Psoas muscle (tissue), 8 donors: Measurements from ENCODE around the gene TAF10. TPM values are rescaled to one million over a fixed set of nuclear protein-coding genes. Genes with fewer than 3 reads are reported as not detected.

ENCODE experiments used
- ATAC-seq, 4 donors: fragments of 200-7000 bp; cut with Tn5 transposase; one replicate each; pipeline ENCODE4 v1.9.1; 2020; ENCODE audit warnings: moderate library complexity in 3 of 4, mild to moderate bottlenecking in 2 of 4
- DNase-seq, 2 donors: peaks; one replicate each; pipeline ENCODE4 v3.0.0-alpha.2; 2020
- H3K27ac ChIP-seq: fragments of 200-600 bp; one replicate; pipeline ENCODE4 v1.8.0; 2022
- H3K27me3 ChIP-seq, 3 donors: fragments of 200-600 bp in 1 of 3; one replicate each; pipeline versions ENCODE4 v1.6.1 to v1.8.0; 2013 to 2022; ENCODE audit warnings: low read length in 2 of 3, mild to moderate bottlenecking in 2 of 3, moderate library complexity in 1 of 3; ENCODE audit not compliant: insufficient read depth in 3 of 3
- H3K36me3 ChIP-seq, 2 donors: fragments of 200-600 bp in 1 of 2; one replicate each; pipeline versions ENCODE4 v1.6.1 to v1.8.0; 2013 to 2022; ENCODE audit warnings: low read depth in 1 of 2, mild to moderate bottlenecking in 1 of 2, moderate library complexity in 1 of 2; ENCODE audit not compliant: insufficient read depth in 1 of 2
- H3K4me1 ChIP-seq: fragments of 200-600 bp; one replicate; pipeline ENCODE4 v1.8.0; 2022
- H3K4me3 ChIP-seq: fragments of 200-600 bp; one replicate; pipeline ENCODE4 v1.8.0; 2022; ENCODE audit warnings: mild to moderate bottlenecking
- H3K9me3 ChIP-seq: fragments of 200-600 bp; one replicate; pipeline ENCODE4 v1.8.0; 2022
- WGBS, 3 donors: extraction: QIAGEN DNeasy Blood & Tissue Kit; methylation state at CpG; one replicate each; pipeline versions ENCODE4 v1.1.6 to v1.1.7; 2013; 5-methylcytosine and 5-hydroxymethylcytosine counted together
- intact Hi-C, 2 donors: fragments of 100-400 bp; cut with DNase I; formaldehyde crosslinking; loops; one replicate each; pipeline versions ENCODE4 v1.11.0 to v1.14.2; 2022
- polyA plus RNA-seq, 3 donors: library from polyadenylated mRNA; stranded (reverse); fragments of 200-250 nt; gene quantifications; one replicate each; pipeline ENCODE4 v1.2.3, GENCODE V29; 2013
- total RNA-seq, 4 donors: library from RNA; stranded (reverse); fragmentation: NEBNext Ultra II Directional in 2 of 4; extraction: Animal tissue kit (Norgen Biotek cat#: 25700) in 2 of 4; gene quantifications; one replicate each; pipeline versions ENCODE4 v1.2.1 to v1.2.4, GENCODE V29; 2021 to 2023
- TF ChIP-seq, protein P1 (sequence below): fragments of 200-600 bp; IDR thresholded peaks from one replicate; pipeline ENCODE4 v1.8.0; 2022; ENCODE audit warnings: antibody characterized with exemption
- donor health status: healthy with polysubstance abuse.
- donor health status: DM: no; HTN: no; CAD: no; lungs with moderate emphysema.
- donor health status: Bipolar disorder and iron deficiency.
- donor health status: healthy.
- donor health status: DM: yes; HTN: yes; CAD: no.
- donor health status: DM: no; HTN: no; CAD: no.
- donor health status: DM: no; HTN: no; CAD: no.
- donor health status: DM: yes; HTN: yes; CAD: no.

Gene TAF10
- total and polyA plus RNA-seq, 7 donors, result 67.0 to 119 (median 80.3) TPM

DNA sequence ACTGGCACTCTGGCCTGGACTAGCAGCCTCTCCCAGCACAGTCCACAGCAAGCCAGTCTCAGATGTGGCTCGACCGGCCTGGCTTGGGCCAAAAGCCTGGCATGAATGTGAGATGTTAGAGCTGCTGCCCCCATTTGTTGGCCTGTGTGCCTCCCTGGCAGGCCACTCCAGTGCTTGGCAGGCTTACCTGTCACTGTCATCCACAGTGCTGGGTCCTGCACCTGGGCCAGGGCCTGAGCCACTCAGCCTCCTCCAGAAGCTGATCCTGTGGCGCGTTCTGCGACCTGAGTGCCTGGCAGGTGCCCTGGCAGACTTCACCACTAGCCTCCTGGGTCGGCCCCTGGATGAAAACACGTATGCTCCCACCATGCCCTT lies 44.7 kb downstream of the TAF10 start:
- TF ChIP-seq, protein P1, sequence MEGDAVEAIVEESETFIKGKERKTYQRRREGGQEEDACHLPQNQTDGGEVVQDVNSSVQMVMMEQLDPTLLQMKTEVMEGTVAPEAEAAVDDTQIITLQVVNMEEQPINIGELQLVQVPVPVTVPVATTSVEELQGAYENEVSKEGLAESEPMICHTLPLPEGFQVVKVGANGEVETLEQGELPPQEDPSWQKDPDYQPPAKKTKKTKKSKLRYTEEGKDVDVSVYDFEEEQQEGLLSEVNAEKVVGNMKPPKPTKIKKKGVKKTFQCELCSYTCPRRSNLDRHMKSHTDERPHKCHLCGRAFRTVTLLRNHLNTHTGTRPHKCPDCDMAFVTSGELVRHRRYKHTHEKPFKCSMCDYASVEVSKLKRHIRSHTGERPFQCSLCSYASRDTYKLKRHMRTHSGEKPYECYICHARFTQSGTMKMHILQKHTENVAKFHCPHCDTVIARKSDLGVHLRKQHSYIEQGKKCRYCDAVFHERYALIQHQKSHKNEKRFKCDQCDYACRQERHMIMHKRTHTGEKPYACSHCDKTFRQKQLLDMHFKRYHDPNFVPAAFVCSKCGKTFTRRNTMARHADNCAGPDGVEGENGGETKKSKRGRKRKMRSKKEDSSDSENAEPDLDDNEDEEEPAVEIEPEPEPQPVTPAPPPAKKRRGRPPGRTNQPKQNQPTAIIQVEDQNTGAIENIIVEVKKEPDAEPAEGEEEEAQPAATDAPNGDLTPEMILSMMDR, result no peak
- peak overlapping the region; percentile 79 for H3K27ac ChIP-seq
- ATAC-seq, result peak in 2 of 4 donors; percentile 13 to 33

DNA sequence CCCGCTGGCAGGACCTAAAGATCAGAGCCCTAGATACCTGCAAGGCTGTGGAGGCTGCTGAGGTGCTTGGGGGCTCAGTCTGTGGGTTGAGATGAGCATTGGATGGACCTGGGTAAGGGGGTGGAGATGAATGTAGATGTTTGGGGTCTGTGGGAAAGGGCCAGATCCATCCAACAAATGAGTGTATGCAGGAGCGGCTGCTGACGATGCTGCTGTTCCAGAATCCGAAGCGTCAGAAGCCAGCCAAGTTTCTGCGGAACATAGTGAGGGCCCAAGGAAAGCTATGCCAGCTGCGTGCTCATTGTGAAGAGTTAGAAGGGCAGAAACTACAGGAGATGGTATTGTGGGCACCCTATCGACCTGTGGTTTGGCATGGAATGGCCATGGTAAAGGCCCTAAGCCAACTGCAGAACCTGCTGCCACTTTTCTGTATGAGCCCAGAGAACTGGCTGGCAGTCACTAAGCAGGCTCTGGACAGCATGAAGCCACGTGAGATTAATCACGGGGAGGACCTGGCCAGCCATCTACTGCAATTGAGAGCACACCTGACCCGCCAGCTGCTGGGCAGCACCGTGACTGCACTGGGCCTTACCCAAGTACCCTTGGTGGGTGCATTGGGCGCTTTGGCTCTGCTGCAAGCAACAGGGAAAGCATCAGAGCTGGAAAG lies 45.2 kb downstream of the TAF10 start:
- no peaks in the 10 kb centered on the region for H3K9me3 ChIP-seq
- peaks cover 0 to 21% of the 10 kb centered on the region in 2 donors for H3K36me3 ChIP-seq
- H3K27ac ChIP-seq, result peak overlapping the region; percentile 79
- TF ChIP-seq, protein P1, result no peak
- H3K4me1 ChIP-seq, result peaks cover 21% of the 10 kb centered on the region
- H3K4me3 ChIP-seq, result no peak overlapping the region
- 51 to 65% (median 53%) methylated on average over 13 of the region's 13 CpGs for WGBS, 3 donors
- peak; percentile 62 to 73 (median 66) for ATAC-seq
- no peaks in the 10 kb centered on the region for H3K27me3 ChIP-seq
- DNase-seq, result peak; percentile 46 to 70
- intact Hi-C loops, result no loop called here

More for the DNA sequence above, 44.7 kb downstream of the TAF10 start:
- WGBS, 3 donors, result 39 to 46% (median 39%) methylated on average over 7 of the region's 7 CpGs
- DNase-seq, result no peak
- no peaks in the 10 kb centered on the region for H3K9me3 ChIP-seq
- H3K4me1 ChIP-seq, result peaks cover 21% of the 10 kb centered on the region
- peaks cover 0 to 21% of the 10 kb centered on the region in 2 donors for H3K36me3 ChIP-seq
- intact Hi-C loops, result no loop called here
- H3K27me3 ChIP-seq, result no peaks in the 10 kb centered on the region
- H3K4me3 ChIP-seq, result no peak overlapping the region

DNA sequence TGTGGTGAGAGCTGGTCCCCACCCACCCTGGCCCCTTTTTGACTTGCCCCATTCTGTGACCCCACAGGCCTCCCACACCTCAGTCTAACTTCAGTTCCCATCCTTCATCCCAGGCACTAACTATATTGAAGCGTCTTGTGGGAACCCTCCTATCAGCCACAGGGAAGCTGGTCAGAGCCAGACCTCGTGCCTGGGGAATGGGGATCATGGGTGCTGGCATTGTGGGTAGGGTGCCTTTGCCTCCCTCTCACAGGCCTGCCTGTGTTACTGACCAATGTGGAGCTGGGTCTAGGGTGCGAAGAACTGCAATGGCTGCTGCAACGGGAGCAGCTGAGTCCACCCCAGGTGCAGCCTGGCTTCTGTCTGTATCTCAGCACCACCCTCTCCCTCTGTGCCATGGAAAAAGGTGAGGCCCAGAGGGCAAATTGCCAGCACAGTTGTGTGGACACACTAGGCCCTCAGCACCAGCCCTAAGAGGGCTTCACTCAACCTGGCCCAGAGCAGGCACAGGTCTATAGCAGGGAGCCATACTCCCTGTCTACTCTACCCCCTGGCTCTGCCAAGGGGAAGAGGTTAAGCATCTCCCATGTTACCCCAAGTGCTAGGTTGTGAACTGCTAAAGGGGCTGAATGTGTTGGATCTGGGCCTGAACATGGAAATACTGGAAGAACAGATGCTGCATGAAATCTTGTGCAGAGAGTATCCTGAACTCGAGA lies 45.9 kb downstream of the TAF10 start:
- intact Hi-C loops, result no loop called here
- Histone ChIP-seq H3K27me3 (no peaks in the 10 kb centered on the region), H3K27ac (peak overlapping the region; percentile 79), H3K4me3 (no peak overlapping the region), H3K9me3 (no peaks in the 10 kb centered on the region), H3K4me1 (peaks cover 21% of the 10 kb centered on the region), H3K36me3 (peaks cover 0 to 21% of the 10 kb centered on the region in 2 donors)
- ATAC-seq (no peak), DNase-seq (no peak)
- WGBS, 3 donors, result 92 to 98% (median 94%) methylated on average over 5 of the region's 5 CpGs
- TF ChIP-seq, protein P1, result no peak

DNA sequence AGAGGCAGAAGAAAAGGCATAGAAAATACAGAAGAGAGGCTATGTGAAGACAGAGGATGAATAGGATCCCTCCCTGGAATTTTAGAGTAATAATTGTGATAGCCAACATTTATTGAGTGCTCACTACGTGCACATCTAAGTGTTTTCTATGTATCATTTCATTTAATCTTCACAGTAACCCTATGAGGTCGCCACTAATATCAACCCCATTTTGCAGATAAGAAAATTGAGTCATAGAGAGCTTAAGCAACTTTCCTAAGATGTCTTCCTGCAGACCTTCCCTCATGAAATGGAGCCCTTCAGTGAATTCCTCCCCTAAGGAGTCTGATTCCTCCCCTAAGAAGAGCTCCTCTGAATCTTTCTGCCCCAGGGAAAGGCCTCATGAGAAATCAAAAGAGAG lies 46.7 kb downstream of the TAF10 start:
- TF ChIP-seq, protein P1, result no peak
- ATAC-seq (no peak), DNase-seq (no peak)
- no peaks in the 10 kb centered on the region for H3K9me3 ChIP-seq
- H3K27ac ChIP-seq, result no peak overlapping the region
- H3K4me3 ChIP-seq, result no peak overlapping the region
- WGBS, 3 donors, result 74 to 96% (median 96%) methylated on average over 2 of the region's 2 CpGs
- H3K4me1 ChIP-seq, result peaks cover 22% of the 10 kb centered on the region
- H3K36me3 ChIP-seq, result peaks cover 0 to 21% of the 10 kb centered on the region in 2 donors
- H3K27me3 ChIP-seq, result no peaks in the 10 kb centered on the region
- intact Hi-C loops, result no loop called here
